Liver (tissue), 9 donors: ENCODE results near the gene ZNF408. TPM values are rescaled to one million over a fixed set of nuclear protein-coding genes. Genes with fewer than 3 reads are reported as not detected.

ENCODE experiments used
- DNase-seq: peaks from one replicate; pipeline ENCODE4 v3.0.0-alpha.2; 2017; ENCODE audit warnings: low spot score
- H3K27ac ChIP-seq, 2 donors: one replicate each; pipeline ENCODE4 v1.7.0; 2013; ENCODE audit warnings: inconsistent platforms in 2 of 2, low read length in 2 of 2, control low read depth in 1 of 2, low read depth in 1 of 2, mild to moderate bottlenecking in 1 of 2
- H3K27me3 ChIP-seq, 4 donors: one replicate each; pipeline versions ENCODE4 v1.6.1 to v1.7.0; 2013; ENCODE audit warnings: low read length in 3 of 4, inconsistent platforms in 1 of 4, mild to moderate bottlenecking in 1 of 4, moderate library complexity in 1 of 4; ENCODE audit not compliant: control insufficient read depth in 4 of 4, insufficient read depth in 4 of 4
- H3K36me3 ChIP-seq, 4 donors: one replicate each; pipeline versions ENCODE4 v1.6.1 to v1.7.0; 2013; ENCODE audit warnings: low read length in 3 of 4, mild to moderate bottlenecking in 3 of 4, low read depth in 1 of 4, moderate library complexity in 1 of 4; ENCODE audit not compliant: control insufficient read depth in 4 of 4, insufficient read depth in 3 of 4
- H3K4me1 ChIP-seq, 4 donors: one replicate each; pipeline versions ENCODE4 v1.6.1 to v1.7.0; 2013; ENCODE audit warnings: low read length in 3 of 4, mild to moderate bottlenecking in 3 of 4, moderate library complexity in 1 of 4; ENCODE audit not compliant: control insufficient read depth in 4 of 4, insufficient read depth in 4 of 4
- H3K4me3 ChIP-seq, 3 donors: one replicate each; pipeline versions ENCODE4 v1.6.1 to v1.7.0; 2013; ENCODE audit warnings: low read length in 3 of 3, control low read depth in 1 of 3, low read depth in 1 of 3, mild to moderate bottlenecking in 1 of 3
- H3K9ac ChIP-seq, 2 donors: one replicate each; pipeline ENCODE4 v1.7.0; 2013; ENCODE audit warnings: low read length in 2 of 2, mild to moderate bottlenecking in 2 of 2, moderate library complexity in 2 of 2, control low read depth in 1 of 2, low read depth in 1 of 2
- H3K9me3 ChIP-seq, 4 donors: one replicate each; pipeline versions ENCODE4 v1.6.1 to v1.7.0; 2013; ENCODE audit warnings: low read length in 3 of 4; ENCODE audit not compliant: control insufficient read depth in 4 of 4
- ATF3 ChIP-seq: IDR thresholded peaks from 2 replicates; pipeline ENCODE4 v1.6.1; 2016; ENCODE audit warnings: antibody characterized with exemption
- CTCF ChIP-seq: fragments of 150-350 bp; IDR thresholded peaks from 2 replicates; pipeline ENCODE4 v1.5.1; 2017; ENCODE audit warnings: improper control_type of control experiment, low read depth, low read length; ENCODE audit not compliant: missing input control
- EGR1 ChIP-seq, 2 donors: IDR thresholded peaks; 2 replicates each; pipeline ENCODE4 v1.6.1; 2016 to 2018; ENCODE audit warnings: antibody characterized with exemption in 2 of 2, low read depth in 2 of 2
- FOXA1 ChIP-seq: IDR thresholded peaks from 2 replicates; pipeline ENCODE4 v1.6.1; 2016; ENCODE audit warnings: antibody characterized with exemption
- FOXA2 ChIP-seq: IDR thresholded peaks from 2 replicates; pipeline ENCODE4 v1.6.1; 2016; ENCODE audit warnings: antibody characterized with exemption
- GABPA ChIP-seq, 2 donors: IDR thresholded peaks in 1 of 2; conservative IDR thresholded peaks in 1 of 2; 2 replicates each; pipeline ENCODE4 v1.6.1; 2016; ENCODE audit warnings: antibody characterized with exemption in 2 of 2, mild to moderate bottlenecking in 1 of 2, moderate library complexity in 1 of 2
- HNF4A ChIP-seq, 2 donors: conservative IDR thresholded peaks; 2 replicates each; pipeline ENCODE4 v1.6.1; 2016; ENCODE audit warnings: antibody characterized with exemption in 2 of 2, mild to moderate bottlenecking in 2 of 2
- HNF4G ChIP-seq: IDR thresholded peaks from 2 replicates; pipeline ENCODE4 v1.6.1; 2016; ENCODE audit warnings: antibody characterized with exemption
- JUND ChIP-seq, 2 donors: IDR thresholded peaks; 2 replicates each; pipeline ENCODE4 v1.6.1; 2016; ENCODE audit warnings: antibody characterized with exemption in 2 of 2
- MAX ChIP-seq: IDR thresholded peaks from 2 replicates; pipeline ENCODE4 v1.6.1; 2016; ENCODE audit warnings: antibody characterized with exemption
- NR2F2 ChIP-seq: IDR thresholded peaks from 2 replicates; pipeline ENCODE4 v1.6.1; 2016; ENCODE audit warnings: antibody characterized with exemption
- RAD21 ChIP-seq, 2 donors: IDR thresholded peaks; 2 replicates each; pipeline ENCODE4 v1.6.1; 2016; ENCODE audit warnings: antibody characterized with exemption in 2 of 2, mild to moderate bottlenecking in 2 of 2
- REST ChIP-seq: IDR thresholded peaks from 2 replicates; pipeline ENCODE4 v1.6.1; 2016; ENCODE audit warnings: antibody characterized with exemption, mild to moderate bottlenecking
- RXRA ChIP-seq, 2 donors: IDR thresholded peaks; 2 replicates each; pipeline ENCODE4 v1.6.1; 2017 to 2018; ENCODE audit warnings: antibody characterized with exemption in 2 of 2, mild to moderate bottlenecking in 1 of 2
- SP1 ChIP-seq: IDR thresholded peaks from 2 replicates; pipeline ENCODE4 v1.6.1; 2018; ENCODE audit warnings: antibody characterized with exemption, mild to moderate bottlenecking
- TAF1 ChIP-seq: conservative IDR thresholded peaks from 2 replicates; pipeline ENCODE4 v1.6.1; 2016; ENCODE audit warnings: antibody characterized with exemption, mild to moderate bottlenecking
- YY1 ChIP-seq: IDR thresholded peaks from 2 replicates; pipeline ENCODE4 v1.6.1; 2016; ENCODE audit warnings: antibody characterized with exemption, mild to moderate bottlenecking
- ZBTB33 ChIP-seq: IDR thresholded peaks from 2 replicates; pipeline ENCODE4 v1.6.1; 2016; ENCODE audit warnings: antibody characterized with exemption
- WGBS: extraction: QIAGEN DNeasy Blood & Tissue Kit; methylation state at CpG from one replicate; pipeline ENCODE4 v1.1.7; 2013; 5-methylcytosine and 5-hydroxymethylcytosine counted together
- polyA plus RNA-seq, 2 donors: library from polyadenylated mRNA; stranded (reverse) in 1 of 2; unstranded in 1 of 2; fragments of 200-250 nt in 1 of 2; fragments of >200 nt in 1 of 2; fragmentation: Nextera tagmentation in 1 of 2; extraction: Ambion mirVana in 1 of 2; gene quantifications; one replicate each; pipeline versions ENCODE4 v1.2.1 to v1.2.3, GENCODE V29; 2013 to 2015
- total RNA-seq, 2 donors: library from RNA; depleted of rRNA; stranded (reverse); fragments of >200 nt; gene quantifications; one replicate each; pipeline ENCODE4 v1.2.3, GENCODE V29; 2014
- donor health status: healthy.
- donor health status: healthy.
- donor health status: healthy.
- donor health status: healthy.
- donor health status: healthy.

ZNF408 gene
- total and polyA plus RNA-seq, 4 donors = 3.4 to 8.4 (median 5.5) TPM

GRCh38 chr11:46690702-46691101 is 10.1 kb upstream of the ZNF408 start:
- H3K9ac ChIP-seq = no peak overlapping the region
- no peak overlapping the region for H3K27ac ChIP-seq
- no peaks in the 10 kb centered on the region for H3K27me3 ChIP-seq
- TF ChIP-seq ATF3 = no peak
- WGBS = 96% methylated on average over 1 of the region's 1 CpG
- no peak for DNase-seq
- no peaks in the 10 kb centered on the region for H3K9me3 ChIP-seq
- H3K4me3 ChIP-seq = no peak overlapping the region
- H3K36me3 ChIP-seq = peaks cover 20 to 72% (median 42%) of the 10 kb centered on the region in 4 donors
- peaks cover 0 to 2% (median under 1%) of the 10 kb centered on the region in 4 donors for H3K4me1 ChIP-seq

GRCh38 chr11:46692450-46692849 is 8.4 kb upstream of the ZNF408 start:
- Histone ChIP-seq H3K4me1 (peaks cover 5 to 19% (median 12%) of the 10 kb centered on the region in 4 donors), H3K36me3 (peaks cover 20 to 59% (median 31%) of the 10 kb centered on the region in 4 donors), H3K4me3 (no peak overlapping the region), H3K27me3 (no peaks in the 10 kb centered on the region), H3K9me3 (no peaks in the 10 kb centered on the region), H3K9ac (no peak overlapping the region), H3K27ac (no peak overlapping the region)
- 97% methylated on average over 4 of the region's 4 CpGs for WGBS
- TF ChIP-seq HNF4G (no peak), EGR1 (IDR thresholded peaks at IDR 0.05; ENCODE audit: low read depth in 2 of 2) (no peak), MAX (no peak), FOXA1 (no peak), NR2F2 (no peak), SP1 (no peak), RAD21 (IDR thresholded peaks at IDR 0.05) (no peak), RXRA (IDR thresholded peaks at IDR 0.05) (no peak), YY1 (no peak), CTCF (no peak), TAF1 (no peak), JUND (IDR thresholded peaks at IDR 0.05) (no peak), REST (no peak), ATF3 (no peak), GABPA (IDR thresholded peaks at IDR 0.05 in 1 of 2, conservative IDR thresholded peaks at IDR 0.05 in 1 of 2) (no peak), FOXA2 (no peak), HNF4A (conservative IDR thresholded peaks at IDR 0.05) (no peak), ZBTB33 (no peak)
- DNase-seq = no peak
